ENCODE data around the gene GLRX.
"Not testable (repeated sequence)": the region's sequence is repeated elsewhere in the genome, so short reads cannot be mapped to it uniquely, and the experiment has no call there.

Gene GLRX

GRCh38 chr5:95851141-95851540, 28.6 kb upstream of the GLRX start:
- DNase-seq: not testable (repeated sequence)

GRCh38 chr5:95850391-95850894, 27.9 kb upstream of the GLRX start:
- DNase-seq: no peak

GRCh38 chr5:95848701-95849100, 26.2 kb upstream of the GLRX start:
- no peak for DNase-seq

DNA sequence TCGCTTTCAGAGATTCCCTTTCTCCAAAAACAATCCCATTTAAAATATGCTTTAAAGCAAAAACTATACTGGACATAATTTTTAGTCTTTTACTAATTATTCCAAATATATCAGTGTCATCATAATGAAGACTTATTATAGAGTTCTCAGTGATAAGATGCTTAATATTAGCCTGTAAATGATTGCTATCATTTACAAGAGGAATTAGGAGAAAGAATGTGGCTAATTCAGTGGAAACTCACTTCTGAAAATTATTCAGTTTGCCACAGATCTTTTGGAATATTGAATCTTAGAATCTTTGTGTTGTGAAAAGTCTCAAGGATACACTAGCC, 24.7 kb upstream of the GLRX start:
- no peak for DNase-seq

DNA sequence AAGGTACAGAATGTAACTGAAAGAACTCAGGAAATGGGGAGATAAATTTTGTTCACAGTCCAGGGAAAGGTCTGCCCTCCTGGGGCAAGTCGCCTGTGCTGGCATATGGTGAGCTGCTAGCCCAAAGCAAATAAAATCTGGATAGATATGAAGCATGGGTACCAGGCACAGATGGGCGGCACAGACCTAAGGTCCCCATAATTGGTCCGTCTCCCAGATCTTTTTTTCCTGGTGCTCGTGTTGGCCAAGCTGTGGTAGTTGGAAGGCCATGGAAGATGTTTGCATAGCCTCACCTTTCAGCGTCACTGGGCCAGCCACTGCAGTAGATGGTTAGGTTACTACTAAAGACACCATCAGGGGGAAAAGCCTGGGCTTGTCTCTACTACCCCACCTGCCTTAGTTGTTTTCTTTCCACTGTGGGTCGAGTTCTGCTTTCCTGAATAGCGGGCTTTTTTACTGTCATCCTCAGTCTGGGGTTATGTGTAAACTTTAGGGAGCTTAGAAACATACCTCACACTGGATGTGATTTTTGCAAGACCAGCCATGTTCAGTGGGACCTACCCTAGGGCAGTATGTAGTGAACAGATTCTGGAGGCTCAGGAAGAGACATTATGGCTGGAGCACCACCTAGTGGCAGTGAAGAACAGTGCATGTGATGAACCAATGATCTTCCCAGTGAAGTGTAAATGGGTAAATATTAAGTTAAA, 24.2 kb upstream of the GLRX start:
- peak; percentile 72 for DNase-seq

DNA sequence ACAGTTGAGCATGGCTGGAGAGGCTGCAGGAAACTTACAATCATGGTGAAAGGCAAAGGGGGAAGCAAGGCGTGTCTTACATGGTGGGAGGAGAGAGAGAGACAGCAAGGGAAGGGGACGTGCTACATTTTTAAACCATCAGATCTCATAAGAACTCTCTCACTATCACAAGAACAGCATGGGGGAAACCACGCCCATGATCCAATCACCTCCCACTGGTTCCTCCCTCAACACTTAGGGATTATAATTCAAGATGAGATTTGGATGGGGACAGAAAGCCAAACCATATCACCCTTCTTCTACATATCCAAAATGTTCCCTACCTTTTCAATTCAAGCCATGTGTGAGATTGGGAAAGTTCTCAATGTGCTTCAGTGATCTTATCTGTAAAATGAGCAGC, 22.9 kb upstream of the GLRX start:
- DNase-seq: no peak

- no peak for DNase-seq
These were observed 21.3 kb upstream of the GLRX start for GRCh38 chr5:95843733-95844223.

- DNase-seq: no peak
These were observed 20.5 kb upstream of the GLRX start for GRCh38 chr5:95842854-95843544.

- DNase-seq: no peak
These were observed 19.6 kb upstream of the GLRX start for GRCh38 chr5:95841914-95842812.

DNA sequence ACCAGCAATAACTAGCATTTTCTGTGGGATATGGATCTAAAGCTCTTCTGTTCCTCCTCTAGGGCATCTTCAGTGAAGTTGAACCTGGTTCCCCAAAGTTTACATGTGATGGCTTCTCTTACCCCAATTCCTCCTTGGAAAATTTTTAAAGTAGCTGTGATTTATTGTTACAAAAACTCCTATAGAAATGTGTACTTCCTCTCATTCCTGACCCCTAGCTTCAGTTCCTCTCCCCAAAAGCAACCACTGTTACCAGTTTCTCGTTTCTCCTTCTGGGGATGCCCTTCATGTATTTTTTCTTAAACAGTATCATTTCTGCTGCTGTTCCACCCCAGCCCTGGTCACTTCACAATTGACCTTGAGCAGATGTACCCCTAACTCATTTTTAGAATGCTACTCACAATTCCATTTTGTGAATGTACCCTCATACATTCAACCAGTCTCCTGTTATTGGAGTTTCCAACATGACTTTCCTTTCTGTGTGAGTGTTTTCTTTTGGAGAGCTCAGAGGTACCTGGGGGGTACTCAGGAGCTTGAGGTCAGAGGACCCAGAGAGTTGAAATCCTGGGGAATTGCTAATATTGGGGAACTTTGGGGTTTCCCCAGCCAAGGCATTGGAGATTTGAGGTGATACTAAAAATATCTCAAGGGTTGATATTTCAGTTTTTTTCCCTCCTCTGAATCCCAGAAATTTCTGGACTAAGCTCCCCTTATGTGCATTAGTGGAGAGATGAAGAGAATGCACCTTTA, 18.6 kb upstream of the GLRX start:
- DNase-seq: no peak

DNA sequence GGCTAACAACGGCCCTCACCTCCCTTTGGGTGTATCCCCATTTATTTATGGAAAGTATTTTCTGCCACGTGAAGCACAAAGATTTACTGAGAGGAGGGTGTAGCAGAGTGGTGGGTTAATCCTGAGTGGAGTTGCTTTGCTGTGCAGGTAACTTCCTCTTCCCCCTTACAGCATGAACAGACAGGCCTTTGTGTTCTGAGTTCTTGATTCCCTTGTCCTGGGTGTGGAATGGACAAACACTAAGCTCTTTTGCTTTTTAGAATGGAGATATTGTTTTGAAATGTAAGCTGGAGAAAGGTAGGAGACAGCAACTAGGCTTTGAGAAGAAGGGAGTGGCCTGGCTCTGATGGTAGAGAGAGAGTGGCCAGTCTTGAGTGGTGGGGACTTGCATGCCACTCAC, 17.1 kb upstream of the GLRX start:
- no peak for DNase-seq

DNA sequence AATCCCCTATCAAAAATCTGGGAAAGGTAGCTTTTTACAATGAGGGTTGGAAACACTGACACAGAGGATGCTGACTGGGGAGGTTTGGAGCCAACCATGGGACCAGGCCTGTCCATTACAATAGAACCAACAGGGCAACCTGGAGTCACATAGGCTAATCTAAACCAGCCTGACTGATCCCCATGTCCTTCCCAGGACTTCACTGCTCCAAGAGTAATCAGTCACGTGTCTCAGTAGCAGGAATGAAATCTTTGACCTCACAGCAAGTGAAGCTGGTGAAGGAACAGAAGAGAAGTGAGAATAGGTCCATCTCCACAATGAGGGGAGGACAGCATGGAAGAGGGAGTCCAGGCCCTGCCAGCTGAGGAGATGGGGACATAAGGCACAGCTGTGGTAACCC, 16.0 kb upstream of the GLRX start:
- DNase-seq: no peak

DNA sequence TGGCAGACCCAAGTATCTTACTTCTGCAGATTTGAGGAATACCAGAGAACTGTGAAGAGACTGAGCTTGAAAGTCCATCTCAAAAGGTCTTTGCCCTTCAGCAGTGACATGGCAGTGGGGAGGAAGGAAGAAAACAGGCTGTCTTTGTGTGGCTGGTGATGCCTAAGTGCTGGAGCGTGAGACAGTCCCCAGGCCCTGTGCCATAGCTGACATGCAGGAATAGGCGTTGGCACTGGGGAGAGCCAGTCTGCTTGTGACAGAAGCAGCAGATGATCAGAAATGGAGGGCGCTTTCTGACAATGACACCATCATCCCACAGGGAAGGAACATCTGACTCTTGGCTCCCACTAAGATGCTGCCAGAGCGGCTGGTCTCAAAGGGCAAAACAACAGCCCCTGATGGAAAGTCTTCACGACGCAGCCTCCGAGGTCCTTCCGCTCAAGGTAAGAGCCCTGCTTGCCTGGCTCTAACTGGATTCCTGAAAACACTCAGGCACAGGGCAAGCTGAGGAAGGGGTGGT, 15.5 kb upstream of the GLRX start:
- no peak for DNase-seq

- DNase-seq: no peak
These were observed 15.0 kb upstream of the GLRX start for GRCh38 chr5:95837492-95837891.

DNA sequence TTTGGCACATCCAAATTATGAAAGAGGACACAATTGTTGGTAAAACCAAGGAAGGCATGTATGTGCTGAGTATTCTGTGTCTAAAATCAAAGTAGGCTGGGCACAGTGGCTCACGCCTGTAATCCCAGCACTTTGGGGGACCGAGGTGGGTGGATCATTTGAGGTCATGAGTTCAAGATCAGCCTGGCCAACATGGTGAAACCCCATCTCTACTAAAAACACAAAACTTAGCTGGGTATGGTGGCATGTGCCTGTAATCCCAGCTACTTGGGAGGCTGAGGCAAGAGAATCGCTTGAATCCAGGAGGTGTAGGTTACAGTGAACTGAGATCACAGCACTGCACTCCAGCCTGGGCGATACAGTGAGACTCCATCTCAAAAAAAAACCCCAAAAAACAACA, 14.4 kb upstream of the GLRX start:
- not testable (repeated sequence) for DNase-seq

DNA sequence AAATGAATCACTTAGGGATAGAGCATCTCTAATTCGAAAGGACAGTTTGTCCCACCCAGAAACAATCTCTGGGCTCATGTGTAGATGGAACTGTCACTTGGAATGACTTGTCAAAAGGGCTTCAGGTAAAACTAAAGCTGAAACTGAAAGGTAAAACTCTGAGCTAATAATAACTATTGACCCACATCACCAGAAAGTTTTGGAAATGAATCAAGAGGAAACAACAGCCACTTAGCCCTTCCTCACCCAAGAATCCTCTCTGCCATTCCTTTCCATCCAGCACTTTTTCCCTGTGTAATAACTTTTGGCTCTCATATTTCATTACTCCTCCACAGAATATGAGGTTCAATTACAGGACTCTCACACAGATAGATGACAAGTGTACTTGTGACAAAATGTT, 14.0 kb upstream of the GLRX start:
- DNase-seq: no peak

DNA sequence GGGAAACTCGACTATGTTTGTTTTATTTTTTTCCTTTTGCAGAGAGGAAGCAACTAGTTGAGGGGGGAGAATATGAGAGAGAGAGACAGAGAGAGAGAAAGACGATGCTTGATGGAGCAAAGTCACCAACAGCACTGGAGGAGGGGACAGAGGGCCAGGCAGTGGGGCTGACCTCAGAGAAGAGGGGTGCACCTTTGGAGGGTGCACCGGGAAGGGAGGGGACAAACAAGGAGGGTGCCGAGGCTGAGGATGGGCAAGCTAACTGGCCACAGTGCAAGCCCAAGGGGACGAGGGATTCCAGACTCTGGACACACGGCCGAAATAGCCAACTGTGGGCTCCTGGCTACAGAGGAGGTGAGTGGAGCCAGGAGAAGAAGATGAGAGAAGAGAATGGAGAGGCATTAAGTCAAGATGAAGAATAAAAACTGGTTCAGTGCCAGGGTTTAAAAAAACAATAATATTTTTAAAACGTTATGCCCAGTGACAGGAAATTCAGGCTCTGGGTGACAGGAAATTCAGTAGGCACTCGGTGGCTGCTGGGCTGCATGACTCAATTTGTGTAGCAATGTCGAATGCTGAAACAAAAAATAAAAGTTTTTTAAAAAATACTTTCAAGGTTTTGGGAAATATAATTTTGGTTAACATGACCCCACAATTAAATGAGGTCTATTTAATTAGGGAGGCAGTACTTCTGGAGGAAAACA, 13.3 kb upstream of the GLRX start:
- no peak for DNase-seq

DNA sequence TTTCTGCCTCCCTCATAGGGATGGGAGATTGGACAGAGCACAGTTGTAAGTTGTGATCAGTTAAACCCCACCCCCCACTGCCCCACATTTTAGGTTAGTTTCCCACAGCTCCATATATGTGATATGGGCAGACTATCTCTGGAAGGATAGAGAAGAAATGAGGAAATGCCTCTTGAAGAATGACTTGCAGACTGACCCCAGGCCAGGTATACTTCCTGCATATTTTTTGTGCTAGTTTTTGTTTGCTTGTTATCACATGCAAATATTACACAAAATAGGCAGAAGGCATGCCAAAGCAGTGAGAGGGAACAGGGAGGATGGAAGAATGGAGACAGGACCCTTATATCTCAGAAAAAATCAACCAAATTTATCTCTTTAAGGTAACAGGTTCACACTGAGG, 10.1 kb upstream of the GLRX start:
- no peak for DNase-seq

- DNase-seq: no peak
These were observed 7.7 kb upstream of the GLRX start for GRCh38 chr5:95830226-95830625.

DNA sequence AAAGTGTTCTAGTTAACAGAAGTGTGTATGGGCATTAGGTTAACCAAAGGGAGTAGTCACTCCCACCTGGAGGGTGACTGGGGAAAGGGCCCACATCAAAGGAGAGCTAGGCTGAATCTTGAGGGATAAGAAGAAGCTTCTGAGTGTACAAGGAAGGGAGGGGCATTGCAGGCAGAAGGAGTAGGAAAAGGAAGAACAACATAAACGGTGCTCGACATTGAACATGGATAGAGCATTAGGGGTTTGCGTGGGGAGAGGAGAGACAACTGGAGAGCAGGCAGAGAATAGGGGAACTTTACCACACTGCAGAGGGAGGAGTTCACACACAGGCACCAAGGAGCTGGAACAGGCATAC, 5.3 kb upstream of the GLRX start:
- no peak for DNase-seq

DNA sequence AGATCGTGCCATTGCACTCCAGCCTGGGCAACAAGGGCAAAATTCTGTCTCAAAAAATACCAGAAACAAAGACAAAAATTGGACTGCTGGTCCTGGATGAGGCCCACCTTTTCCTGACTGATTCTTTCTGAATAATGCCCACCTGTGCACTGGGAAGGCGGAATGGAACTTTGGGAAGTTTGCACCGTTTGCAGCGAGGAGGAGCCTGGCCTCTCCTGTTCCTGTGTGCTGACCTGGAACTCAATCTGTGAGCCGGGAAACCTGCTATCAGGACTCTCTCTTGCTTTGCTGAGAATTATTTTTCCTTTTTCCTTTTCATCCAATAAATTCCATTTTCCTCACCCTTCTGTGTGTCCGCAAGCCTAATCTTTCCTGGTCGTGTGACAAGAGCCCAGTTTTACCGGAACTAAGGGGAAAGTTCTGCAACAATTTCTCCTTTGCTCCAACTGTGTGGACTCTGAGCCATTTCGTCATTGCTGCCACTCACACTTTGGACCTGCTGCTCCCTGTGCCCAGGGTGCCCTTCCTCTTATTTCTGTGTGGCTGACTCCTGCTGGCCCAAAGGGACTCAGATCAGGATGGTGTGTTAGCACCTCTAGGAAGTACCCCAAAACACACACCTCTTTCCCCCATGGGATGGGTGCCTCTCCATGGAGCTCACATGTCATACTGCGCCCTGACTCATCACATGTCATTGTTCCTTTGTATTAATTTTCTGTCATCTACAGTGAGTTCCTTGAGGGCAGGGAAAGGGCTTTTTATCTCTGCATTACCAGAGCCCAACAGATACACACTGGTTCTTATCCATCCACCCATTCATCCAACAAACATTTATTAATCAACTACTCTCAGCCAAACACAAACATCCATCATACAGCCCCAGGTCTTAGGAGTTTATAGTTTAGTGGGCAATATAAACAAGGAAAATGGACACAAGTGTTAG, 4.7 kb upstream of the GLRX start:
- DNase-seq: no peak
